K562 (cell line): ENCODE results near the gene FAM174C. TPM values are rescaled to one million over a fixed set of nuclear protein-coding genes. Genes with fewer than 3 reads are reported as not detected.

Experiments used
- CREM ChIP-seq: IDR thresholded peaks from 2 replicates; pipeline ENCODE4 v1.6.1; 2014; ENCODE audit warnings: antibody characterized with exemption, low read depth
- CTBP1 ChIP-seq: fragments of 450-650 bp; IDR thresholded peaks from 2 replicates; pipeline ENCODE4 v1.6.1; 2016; ENCODE audit warnings: borderline replicate concordance
- GABPB1 ChIP-seq: sonication (generic); formaldehyde crosslinking; IDR thresholded peaks from 2 replicates; pipeline ENCODE4 v1.8.0; 2022; ENCODE audit warnings: mild to moderate bottlenecking, missing genetic modification reagents
- GMEB1 ChIP-seq: fragments of 250-450 bp; sonication (Bioruptor Pico); IDR thresholded peaks from 2 replicates; pipeline ENCODE4 v1.4.0; 2020; ENCODE audit warnings: mild to moderate bottlenecking
- HMGXB4 ChIP-seq: sonication (generic); formaldehyde crosslinking; IDR thresholded peaks from 2 replicates; pipeline ENCODE4 v1.8.1; 2023; ENCODE audit warnings: mild to moderate bottlenecking, missing genetic modification reagents
- NFE2 ChIP-seq: IDR thresholded peaks from 2 replicates; pipeline ENCODE4 v1.6.1; 2014; ENCODE audit warnings: antibody characterized with exemption, low read depth
- RCOR1 ChIP-seq, 2 experiments: IDR thresholded peaks; 2 replicates each; pipeline ENCODE4 v1.6.1; 2012; ENCODE audit warnings: low read depth in 2 of 2, low read length in 2 of 2, borderline replicate concordance in 1 of 2, improper control_type of control experiment in 1 of 2
- SIN3A ChIP-seq, 2 experiments: fragments of 150-350 bp in 1 of 2; IDR thresholded peaks; 2 replicates each; pipeline ENCODE4 v1.6.1; 2011 to 2016; ENCODE audit warnings: borderline replicate concordance in 2 of 2, low read depth in 2 of 2, low read length in 2 of 2, mild to moderate bottlenecking in 2 of 2, moderate library complexity in 2 of 2; ENCODE audit not compliant: control insufficient read depth in 1 of 2
- STAT6 ChIP-seq: sonication (generic); formaldehyde crosslinking; IDR thresholded peaks from 2 replicates; pipeline ENCODE4 v1.8.1; 2023; ENCODE audit warnings: mild to moderate bottlenecking, missing genetic modification reagents
- ZBTB9 ChIP-seq: fragments of 450-650 bp; formaldehyde crosslinking; IDR thresholded peaks from 2 replicates; pipeline ENCODE4 v1.4.0; 2020; ENCODE audit warnings: mild to moderate bottlenecking, moderate library complexity
- ZNF592 ChIP-seq: fragments of 450-650 bp; IDR thresholded peaks from 2 replicates; pipeline ENCODE4 v1.6.1; 2017; ENCODE audit warnings: antibody characterized with exemption, mild to moderate bottlenecking
- ZNF639 ChIP-seq, 2 experiments: fragments of 200-800 bp in 1 of 2; sonication (Bioruptor generic) in 1 of 2; sonication (generic) in 1 of 2; formaldehyde crosslinking in 1 of 2; IDR thresholded peaks in 1 of 2; conservative IDR thresholded peaks in 1 of 2; 2 replicates each; pipeline versions ENCODE4 v1.5.0 to v1.6.1; 2016 to 2020; ENCODE audit warnings: missing compliant biosample characterization in 1 of 2, missing genetic modification characterization in 1 of 2, missing genetic modification reagents in 1 of 2
- polyA plus RNA-seq, 8 experiments: library from polyadenylated mRNA; depleted of rRNA in 4 of 8; stranded (reverse) in 5 of 8; unstranded in 3 of 8; fragments of >200 nt; fragmentation: Nextera tagmentation in 2 of 8; fragmentation: Illumina TruSeq in 1 of 8; extraction: Ambion mirVana in 2 of 8; extraction: Trizol in 1 of 8; gene quantifications; 2 replicates each; pipeline versions ENCODE4 v1.2.1 to v1.2.3, GENCODE V29; 2011 to 2014; ENCODE audit warnings: inconsistent platforms in 1 of 8, missing spikeins in 1 of 8
- total RNA-seq, 7 experiments: library from RNA; depleted of rRNA in 6 of 7; stranded (reverse); fragments of >200 nt in 6 of 7; fragmentation: Illumina TruSeq in 2 of 7; extraction: Trizol in 2 of 7; gene quantifications; 2 replicates each; pipeline versions ENCODE4 v1.2.1 to v1.2.3, GENCODE V29; 2011 to 2021; ENCODE audit warnings: low replicate concordance in 1 of 7

The FAM174C gene
- total and polyA plus RNA-seq, 9 of the 15 experiments (the other 6 are each of a cell fraction or from before 2014, with no cell fraction given), result 0.66 to 89.6 (median 20.3) TPM

GRCh38 chr19:1248786-1249297, 26.5 kb upstream of the FAM174C start (continued):
- TF ChIP-seq CTBP1 (peak; percentile 98), HMGXB4 (CRISPR knock-in tag) (0 out of 2 replicates have a peak, but pooled peaks have one; percentile 88), GMEB1 (CRISPR knock-in tag) (peak; percentile 62), CREM (peak; percentile 42; the same call in 1 of the 2 replicates), SIN3A (IDR thresholded peaks at IDR 0.05; ENCODE audit: borderline replicate concordance in 2 of 2, control insufficient read depth in 1 of 2, low read depth in 2 of 2, low read length in 2 of 2) (peak in 1 of 2 experiments; percentile 62; a peak in 3 of 4 replicates), ZNF639 (CRISPR knock-in tag; conservative IDR thresholded peaks at IDR 0.05 in 1 of 2, IDR thresholded peaks at IDR 0.05 in 1 of 2) (peak in 1 of 2 experiments; percentile 97; a peak in 2 of 4 replicates), RCOR1 (IDR thresholded peaks at IDR 0.05; ENCODE audit: borderline replicate concordance in 1 of 2, low read depth in 2 of 2, low read length in 2 of 2) (0 out of 4 replicates have a peak, but pooled peaks of 1 of the 2 experiments have one; percentile 58), ZBTB9 (0 out of 2 replicates have a peak, but pooled peaks have one; percentile 43), GABPB1 (CRISPR knock-in tag) (peak; percentile 3; the same call in 1 of the 2 replicates), STAT6 (0 out of 2 replicates have a peak, but pooled peaks have one; percentile 37), NFE2 (peak; percentile 84), ZNF592 (peak; percentile 59; the same call in 1 of the 2 replicates)
